ENCODE results near the gene ZNF579. TPM values are rescaled to one million over a fixed set of nuclear protein-coding genes. Genes with fewer than 3 reads are reported as not detected.

Gene ZNF579
- total RNA-seq, 4 donors from 2014 or later, result 4.2 to 5.1 (median 4.6) TPM

DNA sequence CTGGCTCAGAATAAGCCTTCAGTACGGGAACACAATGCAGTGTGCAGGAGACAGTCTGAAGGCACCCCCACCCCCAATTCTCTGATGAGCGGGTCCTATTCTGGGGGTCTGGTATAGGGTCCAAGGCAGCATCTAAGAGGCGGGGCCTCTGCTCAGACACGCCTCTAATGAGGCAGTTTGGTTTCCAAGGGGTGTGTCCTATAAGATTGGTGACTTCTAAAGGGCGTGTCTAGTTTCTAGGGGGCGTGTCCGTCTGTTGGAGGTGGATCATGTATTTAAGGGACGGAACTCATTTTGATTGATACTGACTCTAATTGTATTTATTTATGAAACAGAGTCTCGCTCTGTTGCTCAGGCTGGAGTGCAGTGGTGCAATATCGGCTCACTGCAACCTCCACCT lies 10.0 kb upstream of the ZNF579 start:
- no peak overlapping the region for H3K4me3 ChIP-seq (ENCODE audit: low read depth, poor library complexity, severe bottlenecking)
- no peak for DNase-seq (ENCODE audit: low spot score in 2 of 2)
- intact Hi-C loops (cut with DNase I; ENCODE audit: low total_unique reads), result no loop called here
- 76 to 81% methylated on average over 10 of the region's 10 CpGs for WGBS, 2 donors
- no peak for TF ChIP-seq POLR2A (IDR thresholded peaks at IDR 0.05)
- TF ChIP-seq, protein P1, sequence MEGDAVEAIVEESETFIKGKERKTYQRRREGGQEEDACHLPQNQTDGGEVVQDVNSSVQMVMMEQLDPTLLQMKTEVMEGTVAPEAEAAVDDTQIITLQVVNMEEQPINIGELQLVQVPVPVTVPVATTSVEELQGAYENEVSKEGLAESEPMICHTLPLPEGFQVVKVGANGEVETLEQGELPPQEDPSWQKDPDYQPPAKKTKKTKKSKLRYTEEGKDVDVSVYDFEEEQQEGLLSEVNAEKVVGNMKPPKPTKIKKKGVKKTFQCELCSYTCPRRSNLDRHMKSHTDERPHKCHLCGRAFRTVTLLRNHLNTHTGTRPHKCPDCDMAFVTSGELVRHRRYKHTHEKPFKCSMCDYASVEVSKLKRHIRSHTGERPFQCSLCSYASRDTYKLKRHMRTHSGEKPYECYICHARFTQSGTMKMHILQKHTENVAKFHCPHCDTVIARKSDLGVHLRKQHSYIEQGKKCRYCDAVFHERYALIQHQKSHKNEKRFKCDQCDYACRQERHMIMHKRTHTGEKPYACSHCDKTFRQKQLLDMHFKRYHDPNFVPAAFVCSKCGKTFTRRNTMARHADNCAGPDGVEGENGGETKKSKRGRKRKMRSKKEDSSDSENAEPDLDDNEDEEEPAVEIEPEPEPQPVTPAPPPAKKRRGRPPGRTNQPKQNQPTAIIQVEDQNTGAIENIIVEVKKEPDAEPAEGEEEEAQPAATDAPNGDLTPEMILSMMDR (IDR thresholded peaks at IDR 0.05), result no peak

DNA sequence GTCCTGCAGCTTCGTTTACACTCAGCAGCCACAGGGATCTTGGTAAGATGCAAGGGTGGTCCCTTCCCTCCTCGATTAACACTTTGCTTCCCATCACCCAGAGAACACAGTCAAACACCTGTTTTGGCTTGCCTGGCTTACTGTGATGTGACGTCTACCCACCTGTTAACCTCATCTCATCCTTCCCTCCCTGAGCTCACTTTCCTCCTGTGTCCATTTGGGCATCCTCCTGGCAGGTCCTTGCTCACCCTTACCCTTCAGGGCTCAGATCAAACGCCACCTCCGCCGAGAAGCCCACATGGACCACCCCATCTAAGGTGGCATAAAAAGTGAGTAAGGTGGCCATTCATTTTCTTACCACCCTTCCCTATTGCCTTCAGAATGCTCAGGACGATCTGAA lies 9.5 kb upstream of the ZNF579 start:
- TF ChIP-seq, protein P1 (IDR thresholded peaks at IDR 0.05), result no peak
- no peak for TF ChIP-seq POLR2A (IDR thresholded peaks at IDR 0.05)
- 61 to 65% methylated on average over 7 of the region's 7 CpGs for WGBS, 2 donors
- DNase-seq (ENCODE audit: low spot score in 2 of 2), result no peak
- intact Hi-C loops (cut with DNase I; ENCODE audit: low total_unique reads), result no loop called here
- no peak overlapping the region for H3K4me3 ChIP-seq (ENCODE audit: low read depth, poor library complexity, severe bottlenecking)

DNA sequence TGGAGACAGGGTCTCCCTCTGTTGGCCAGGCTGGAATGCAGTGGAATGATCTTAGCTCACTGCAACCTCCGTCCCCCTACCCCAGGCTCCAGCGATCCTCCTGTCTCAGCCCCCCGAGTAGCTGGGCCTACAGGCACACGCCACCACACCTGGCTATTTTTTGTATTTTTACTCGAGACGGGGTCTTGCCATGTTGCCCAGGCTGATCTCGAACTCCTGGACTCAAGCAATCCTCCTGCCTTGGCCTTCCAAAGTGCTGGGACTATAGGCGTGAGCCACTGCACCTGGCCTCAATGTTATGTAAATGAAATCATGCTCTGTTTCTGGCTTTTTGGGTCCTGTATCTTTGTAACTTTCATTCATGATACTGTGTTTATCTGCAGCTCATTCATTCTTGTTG lies 8.1 kb upstream of the ZNF579 start:
- no peak overlapping the region for H3K4me3 ChIP-seq (ENCODE audit: low read depth, poor library complexity, severe bottlenecking)
- WGBS, 2 donors, result 92% methylated on average over 8 of the region's 8 CpGs
- no peak for TF ChIP-seq POLR2A (IDR thresholded peaks at IDR 0.05)
- TF ChIP-seq, protein P1 (IDR thresholded peaks at IDR 0.05), result no peak
- DNase-seq (ENCODE audit: low spot score in 2 of 2), result no peak
- intact Hi-C loops (cut with DNase I; ENCODE audit: low total_unique reads), result no loop called here

DNA sequence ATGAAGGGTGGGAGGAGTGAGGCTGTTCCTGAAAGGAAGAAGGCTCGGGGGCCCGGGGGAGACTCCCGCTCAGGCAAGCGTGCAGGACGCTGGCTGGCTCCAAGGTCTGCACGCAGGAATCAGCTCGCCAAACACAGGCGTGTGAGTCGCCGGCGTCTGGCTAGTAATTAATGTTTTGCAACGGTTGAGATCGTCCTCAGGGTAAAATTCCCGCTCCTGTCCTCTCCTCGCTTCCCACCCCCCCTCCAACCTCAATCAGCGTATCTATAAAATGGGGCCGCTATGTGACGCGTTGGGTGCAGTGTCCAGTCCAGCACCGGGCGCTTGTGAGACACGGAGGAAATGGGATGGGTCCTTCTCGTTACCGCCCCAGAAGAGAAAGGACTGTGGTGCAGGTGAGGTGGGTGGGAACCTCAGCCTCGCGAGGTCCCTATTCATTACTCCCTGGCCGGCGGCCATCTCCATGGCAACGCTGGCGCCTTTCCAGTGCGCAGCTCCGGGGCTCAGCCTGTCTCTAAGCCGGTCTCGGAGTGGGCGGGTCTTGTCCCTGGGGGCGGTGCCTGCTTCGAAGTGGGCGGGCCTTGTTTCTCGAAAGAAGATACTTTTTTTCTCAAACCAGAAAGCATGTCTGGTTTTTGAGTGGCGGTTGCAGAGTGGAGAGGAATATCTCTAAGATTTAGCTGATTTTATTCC lies 6.5 kb upstream of the ZNF579 start:
- no peak for TF ChIP-seq POLR2A (IDR thresholded peaks at IDR 0.05)
- TF ChIP-seq, protein P1 (IDR thresholded peaks at IDR 0.05), result no peak
- intact Hi-C loops (cut with DNase I; ENCODE audit: low total_unique reads), result no loop called here
- DNase-seq (ENCODE audit: low spot score in 2 of 2), result peak; percentile 86 to 98
- WGBS, 2 donors, result 1% methylated on average over 38 to 40 of the region's 40 CpGs
- peak overlapping the region; percentile 7 for H3K4me3 ChIP-seq (ENCODE audit: low read depth, poor library complexity, severe bottlenecking)

DNA sequence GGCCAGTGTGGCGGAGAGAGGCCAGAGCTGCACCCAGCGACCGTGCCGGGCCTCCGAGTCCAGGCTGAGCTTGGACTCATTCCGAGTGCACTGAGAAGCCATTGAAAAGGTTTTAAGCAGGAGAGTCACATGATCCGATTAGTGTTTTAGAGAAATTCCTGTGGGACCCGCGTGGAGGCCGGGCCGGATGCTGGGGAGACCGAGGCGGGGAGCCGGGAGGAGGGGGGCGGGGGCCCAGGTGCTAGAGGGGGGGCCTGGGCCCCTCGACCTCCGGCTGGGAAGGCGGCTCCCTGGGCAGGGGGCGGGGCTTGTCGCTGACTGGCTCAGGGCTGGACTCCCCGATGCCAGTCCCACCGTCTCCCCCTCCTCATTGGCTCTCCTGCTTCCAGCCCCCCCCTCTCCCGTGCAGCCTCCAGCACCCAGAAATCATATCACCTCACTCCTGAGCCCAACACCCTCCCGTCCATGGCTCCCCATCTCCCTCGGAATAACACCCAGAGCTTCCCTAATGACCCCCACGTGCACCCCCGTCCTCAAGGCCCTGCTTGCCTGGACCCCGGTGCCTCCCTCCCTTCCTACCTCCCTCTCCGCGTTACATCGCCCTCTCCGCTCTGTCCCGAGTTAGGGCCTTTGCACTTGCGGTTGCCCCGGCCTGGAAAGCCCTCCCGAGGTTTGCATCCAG lies 5.2 kb upstream of the ZNF579 start:
- 3 to 5% methylated on average over 27 to 34 of the region's 36 CpGs for WGBS, 2 donors
- no peak for TF ChIP-seq POLR2A (IDR thresholded peaks at IDR 0.05)
- TF ChIP-seq, protein P1 (IDR thresholded peaks at IDR 0.05), result no peak
- H3K4me3 ChIP-seq (ENCODE audit: low read depth, poor library complexity, severe bottlenecking), result no peak overlapping the region
- DNase-seq (ENCODE audit: low spot score in 2 of 2), result peak in 1 of 2 donors; percentile 89
- intact Hi-C loops (cut with DNase I; ENCODE audit: low total_unique reads), result no loop called here
